Smooth muscle cell (in vitro differentiated cells): ENCODE results near the gene PRRG4. TPM values are rescaled to one million over a fixed set of nuclear protein-coding genes. Genes with fewer than 3 reads are reported as not detected.
A peak's percentile ranks its signal among the peaks of the same experiment; 100 is the strongest.
"Not testable (repeated sequence)": the region's sequence is repeated elsewhere in the genome, so short reads cannot be mapped to it uniquely, and the experiment has no call there.

Source experiments
- DNase-seq: peaks from one replicate; lab custom pipeline; 2025; ENCODE audit not compliant: unreplicated experiment; lab: John Stamatoyannopoulos, UW
- H2AFZ ChIP-seq: fragments of 200-600 bp; sonication (generic); 2 replicates; pipeline ENCODE4 v1.6.0; 2016; ENCODE audit warnings: antibody characterized with exemption, low read depth, mild to moderate bottlenecking
- H3F3A ChIP-seq: fragments of 200-600 bp; sonication (generic); 2 replicates; pipeline ENCODE4 v1.6.0; 2017; ENCODE audit warnings: antibody characterized with exemption, low read depth
- H3K27ac ChIP-seq: fragments of 200-600 bp; sonication (generic); 2 replicates; pipeline ENCODE4 v1.5.1; 2016; ENCODE audit warnings: low read depth, mild to moderate bottlenecking
- H3K27me3 ChIP-seq: fragments of 200-600 bp; sonication (generic); 2 replicates; pipeline ENCODE4 v1.6.1; 2016; ENCODE audit warnings: low read depth, mild to moderate bottlenecking
- H3K36me3 ChIP-seq: fragments of 200-600 bp; sonication (generic); 2 replicates; pipeline ENCODE4 v1.5.1; 2016; ENCODE audit warnings: low read depth
- H3K4me1 ChIP-seq: fragments of 200-600 bp; sonication (generic); 2 replicates; pipeline ENCODE4 v1.5.1; 2016; ENCODE audit warnings: low read depth
- H3K4me2 ChIP-seq: fragments of 200-600 bp; sonication (generic); 2 replicates; pipeline ENCODE4 v1.6.0; 2016; ENCODE audit warnings: mild to moderate bottlenecking
- H3K4me3 ChIP-seq: fragments of 200-600 bp; sonication (generic); 2 replicates; pipeline ENCODE4 v1.5.1; 2016; ENCODE audit warnings: mild to moderate bottlenecking
- H3K79me2 ChIP-seq: fragments of 200-600 bp; sonication (generic); 2 replicates; pipeline ENCODE4 v1.6.0; 2016; ENCODE audit warnings: low read depth, mild to moderate bottlenecking
- H3K9ac ChIP-seq: fragments of 200-600 bp; sonication (generic); 2 replicates; pipeline ENCODE4 v1.6.0; 2016; ENCODE audit warnings: low read depth
- H3K9me3 ChIP-seq: fragments of 200-600 bp; sonication (generic); replicated peaks from 2 replicates; pipeline ENCODE4 v1.5.1; 2016; ENCODE audit warnings: low read depth
- H4K20me1 ChIP-seq: fragments of 200-600 bp; sonication (generic); 2 replicates; pipeline ENCODE4 v1.6.0; 2016; ENCODE audit warnings: low read depth
- CTCF ChIP-seq: fragments of 200-600 bp; sonication (generic); IDR thresholded peaks from 2 replicates; pipeline ENCODE4 v1.5.1; 2017; ENCODE audit warnings: borderline replicate concordance, mild to moderate bottlenecking, antibody characterized with exemption; ENCODE audit not compliant: insufficient read depth, poor library complexity, severe bottlenecking
- WGBS: methylation state at CpG from one replicate; pipeline ENCODE4 v1.1.7; 2016; ENCODE audit warnings: low lambda C conversion rate; 5-methylcytosine and 5-hydroxymethylcytosine counted together
- polyA plus RNA-seq: library from polyadenylated mRNA; unstranded; fragments of >200 nt; fragmentation: Nextera tagmentation; extraction: Ambion mirVana; gene quantifications from 2 replicates; pipeline ENCODE4 v1.2.1, GENCODE V29; 2016
- total RNA-seq: library from RNA; depleted of rRNA; stranded (reverse); fragments of >200 nt; gene quantifications from 2 replicates; pipeline ENCODE4 v1.2.3, GENCODE V29; 2014

The PRRG4 gene
- total and polyA plus RNA-seq, 2 experiments from 2014 or later = 0.49 to 4.6 TPM

GRCh38 chr11:32884770-32885384 is 55.1 kb downstream of the PRRG4 start:
- no peak for DNase-seq
- H3K27me3 ChIP-seq = peaks cover 5% of the 10 kb centered on the region
- whole genome bisulfite sequencing = 64% methylated on average over 3 of the region's 3 CpGs

GRCh38 chr11:32885556-32885955 is 55.8 kb downstream of the PRRG4 start:
- no peak overlapping the region for H3K27ac ChIP-seq
- H3K4me2 ChIP-seq = no peak overlapping the region
- H3K9ac ChIP-seq = no peak overlapping the region
- TF ChIP-seq CTCF = no peak
- WGBS = 82% methylated on average over 9 of the region's 9 CpGs
- H3K9me3 ChIP-seq = no peaks in the 10 kb centered on the region
- H3K79me2 ChIP-seq = no peaks in the 10 kb centered on the region
- H3K4me3 ChIP-seq = no peak overlapping the region
- H4K20me1 ChIP-seq = no peaks in the 10 kb centered on the region
- no peak overlapping the region for H2AFZ ChIP-seq
- no peaks in the 10 kb centered on the region for H3K4me1 ChIP-seq
- H3F3A ChIP-seq = no peaks in the 10 kb centered on the region
- H3K36me3 ChIP-seq = no peaks in the 10 kb centered on the region
- DNase-seq = no peak
- H3K27me3 ChIP-seq = peaks cover 5% of the 10 kb centered on the region

More at GRCh38 chr11:32884770-32885384, 55.1 kb downstream of the PRRG4 start:
- Histone ChIP-seq H3K27ac (no peak overlapping the region), H3K4me3 (no peak overlapping the region), H4K20me1 (no peaks in the 10 kb centered on the region), H3K9ac (no peak overlapping the region), H3K79me2 (no peaks in the 10 kb centered on the region), H3K9me3 (no peaks in the 10 kb centered on the region), H3K4me2 (no peak overlapping the region), H3K36me3 (no peaks in the 10 kb centered on the region), H2AFZ (no peak overlapping the region), H3F3A (no peaks in the 10 kb centered on the region), H3K4me1 (no peaks in the 10 kb centered on the region)
- TF ChIP-seq CTCF = peak; percentile 43

- no peaks in the 10 kb centered on the region for H3F3A ChIP-seq
- H3K27ac ChIP-seq = no peak overlapping the region
- WGBS = 86% methylated on average over 3 of the region's 3 CpGs
- no peak overlapping the region for H3K4me2 ChIP-seq
- TF ChIP-seq CTCF = no peak
- no peak for DNase-seq
- no peaks in the 10 kb centered on the region for H3K9me3 ChIP-seq
- no peaks in the 10 kb centered on the region for H3K36me3 ChIP-seq
- no peaks in the 10 kb centered on the region for H3K79me2 ChIP-seq
- no peak overlapping the region for H2AFZ ChIP-seq
- peaks cover 1% of the 10 kb centered on the region for H3K4me1 ChIP-seq
- no peak overlapping the region for H3K4me3 ChIP-seq
- H3K27me3 ChIP-seq = peaks cover 3% of the 10 kb centered on the region
- H3K9ac ChIP-seq = no peak overlapping the region
- no peaks in the 10 kb centered on the region for H4K20me1 ChIP-seq
Observed at GRCh38 chr11:32886180-32886579, 56.5 kb downstream of the PRRG4 start.

- H2AFZ ChIP-seq, H3K4me2 ChIP-seq, H4K20me1 ChIP-seq, H3K4me1 ChIP-seq, H3K79me2 ChIP-seq, H3K27me3 ChIP-seq, DNase-seq, H3K9me3 ChIP-seq, H3K27ac ChIP-seq, H3K4me3 ChIP-seq, H3F3A ChIP-seq, H3K9ac ChIP-seq, H3K36me3 ChIP-seq: not testable (repeated sequence)
- WGBS = 95% methylated on average over 17 of the region's 20 CpGs
Observed at GRCh38 chr11:32887707-32888383, 58.1 kb downstream of the PRRG4 start.

- H3K36me3 ChIP-seq = not testable (repeated sequence)
- WGBS = over 99% methylated on average over 8 of the region's 17 CpGs
Observed at GRCh38 chr11:32888384-32888710, 58.6 kb downstream of the PRRG4 start.

More at GRCh38 chr11:32888384-32888710, 58.6 kb downstream of the PRRG4 start:
- H3K9me3 ChIP-seq, DNase-seq, H3K4me1 ChIP-seq, H3F3A ChIP-seq, H3K4me3 ChIP-seq, H3K79me2 ChIP-seq, H4K20me1 ChIP-seq, H3K4me2 ChIP-seq, H2AFZ ChIP-seq, H3K9ac ChIP-seq, H3K27ac ChIP-seq, H3K27me3 ChIP-seq: not testable (repeated sequence)
